Loucy (cell line): ENCODE results near the gene RALGAPA1.
A peak's percentile ranks its signal among the peaks of the same experiment; 100 is the strongest.
"Not testable (repeated sequence)": the region's sequence is repeated elsewhere in the genome, so short reads cannot be mapped to it uniquely, and the experiment has no call there.

Source experiments
- H2AFZ ChIP-seq: fragments of 200-600 bp; sonication (generic); 2 replicates; pipeline ENCODE4 v1.6.0; 2016; ENCODE audit warnings: antibody characterized with exemption, mild to moderate bottlenecking, low read length, moderate library complexity
- H3F3A ChIP-seq: fragments of 200-600 bp; 2 replicates; pipeline ENCODE4 v1.6.0; 2016; ENCODE audit warnings: antibody characterized with exemption, low read depth, mild to moderate bottlenecking
- H3K27me3 ChIP-seq: fragments of 200-600 bp; sonication (generic); 2 replicates; pipeline ENCODE4 v1.6.1; 2014; ENCODE audit warnings: low read length, mild to moderate bottlenecking; ENCODE audit not compliant: insufficient read depth, poor library complexity, severe bottlenecking
- H3K36me3 ChIP-seq: fragments of 200-600 bp; sonication (generic); 2 replicates; pipeline ENCODE4 v1.6.1; 2016; ENCODE audit warnings: low read length; ENCODE audit not compliant: insufficient read depth
- H3K4me1 ChIP-seq: fragments of 200-600 bp; sonication (generic); 2 replicates; pipeline ENCODE4 v1.5.1; 2014; ENCODE audit warnings: low read length, mild to moderate bottlenecking; ENCODE audit not compliant: insufficient read depth, poor library complexity, severe bottlenecking
- H3K4me2 ChIP-seq: fragments of 200-600 bp; sonication (generic); 2 replicates; pipeline ENCODE4 v1.6.0; 2014; ENCODE audit warnings: antibody characterized with exemption, low read length, low read depth, mild to moderate bottlenecking; ENCODE audit not compliant: poor library complexity, severe bottlenecking
- H3K4me3 ChIP-seq: fragments of 200-600 bp; sonication (generic); 2 replicates; pipeline ENCODE4 v1.5.1; 2014; ENCODE audit warnings: low read length, mild to moderate bottlenecking, mixed read lengths; ENCODE audit not compliant: poor library complexity, severe bottlenecking
- H3K79me2 ChIP-seq: fragments of 200-600 bp; sonication (generic); 2 replicates; pipeline ENCODE4 v1.6.1; 2014; ENCODE audit warnings: low read length; ENCODE audit not compliant: insufficient read depth
- H3K9ac ChIP-seq: fragments of 200-600 bp; sonication (generic); 2 replicates; pipeline ENCODE4 v1.6.0; 2014; ENCODE audit warnings: mild to moderate bottlenecking, low read depth, low read length, moderate library complexity; ENCODE audit not compliant: poor library complexity, severe bottlenecking
- H3K9me2 ChIP-seq: fragments of 200-600 bp; sonication (generic); replicated peaks from 2 replicates; pipeline ENCODE4 v1.6.1; 2016; ENCODE audit warnings: low read depth, low read length, mixed read lengths
- H3K9me3 ChIP-seq: fragments of 200-600 bp; sonication (generic); 2 replicates; pipeline ENCODE4 v1.6.1; 2014; ENCODE audit warnings: mild to moderate bottlenecking, antibody characterized with exemption, low read length, low read depth; ENCODE audit not compliant: insufficient read depth
- H4K20me1 ChIP-seq: fragments of 200-600 bp; sonication (generic); 2 replicates; pipeline ENCODE4 v1.6.0; 2014; ENCODE audit warnings: antibody characterized with exemption, low read length, mild to moderate bottlenecking; ENCODE audit not compliant: insufficient read depth, poor library complexity, severe bottlenecking
- CTCF ChIP-seq: fragments of 200-600 bp; sonication (generic); conservative IDR thresholded peaks from 2 replicates; pipeline ENCODE4 v1.5.1; 2014; ENCODE audit warnings: mild to moderate bottlenecking, antibody characterized with exemption, low read length
- EZH2phosphoT487 ChIP-seq: fragments of 200-600 bp; IDR thresholded peaks from 2 replicates; pipeline ENCODE4 v1.6.1; 2018; ENCODE audit warnings: antibody characterized with exemption, mild to moderate bottlenecking, moderate library complexity, borderline replicate concordance

The RALGAPA1 gene

DNA sequence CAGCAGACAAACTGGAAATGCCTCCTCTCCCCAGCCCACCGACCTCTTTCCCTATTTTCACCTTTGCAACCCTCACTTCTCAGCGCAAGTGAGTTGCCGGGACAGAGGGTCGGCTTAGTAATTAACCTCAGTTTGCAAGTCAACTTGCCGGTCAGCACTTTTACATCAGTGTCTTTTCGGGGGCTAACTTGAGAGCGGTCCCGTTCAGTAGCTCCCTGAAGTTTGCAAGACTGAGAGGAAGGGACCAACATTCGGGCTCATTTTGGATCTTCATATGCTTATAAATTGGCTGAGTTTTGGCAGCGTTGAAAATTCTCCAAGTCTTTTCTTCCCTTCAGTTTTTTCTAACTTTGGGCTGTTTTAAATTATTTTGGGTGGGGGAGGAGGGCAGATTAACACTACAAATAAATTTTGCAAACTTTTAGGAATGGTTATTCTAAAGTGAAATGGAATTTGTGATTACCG lies 17.9 kb upstream of the RALGAPA1 start:
- Histone ChIP-seq H4K20me1 (peaks cover 8% of the 10 kb centered on the region), H3K4me2 (peak overlapping the region; percentile 90), H3K9me2 (no peaks in the 10 kb centered on the region), H3K4me3 (peak overlapping the region; percentile 96), H3K27me3 (no peaks in the 10 kb centered on the region), H3K4me1 (peaks cover 35% of the 10 kb centered on the region), H3F3A (no peaks in the 10 kb centered on the region), H3K9me3 (no peaks in the 10 kb centered on the region), H3K36me3 (0 out of 2 replicates have a peak, but pooled peaks cover 6% of the 10 kb centered on the region), H3K79me2 (peaks cover 38% of the 10 kb centered on the region), H2AFZ (peak overlapping the region; percentile 88), H3K9ac (peak overlapping the region; percentile 90)
- TF ChIP-seq EZH2phosphoT487 (no peak), CTCF (no peak)

- Histone ChIP-seq H3K9me2 (no peaks in the 10 kb centered on the region), H4K20me1 (peaks cover 8% of the 10 kb centered on the region), H2AFZ (peak within 1 kb of the TSS; percentile 88), H3K36me3 (0 out of 2 replicates have a peak, but pooled peaks cover 1% of the 10 kb centered on the region), H3K4me2 (peak within 1 kb of the TSS; percentile 90), H3K9me3 (no peaks in the 10 kb centered on the region), H3K4me1 (peaks cover 33% of the 10 kb centered on the region), H3K4me3 (peak within 1 kb of the TSS; percentile 96), H3K79me2 (peaks cover 36% of the 10 kb centered on the region), H3F3A (no peaks in the 10 kb centered on the region), H3K9ac (peak within 1 kb of the TSS; percentile 90), H3K27me3 (no peaks in the 10 kb centered on the region)
- TF ChIP-seq CTCF (no peak), EZH2phosphoT487 (no peak)
Measured at GRCh38 chr14:35826218-35826951, 17.3 kb upstream of the RALGAPA1 start, which contains the start of gene BRMS1L. TSS of gene BRMS1L (plus strand) at chr14:35826338. CDS start at chr14:35826517, 179 bp downstream.

DNA sequence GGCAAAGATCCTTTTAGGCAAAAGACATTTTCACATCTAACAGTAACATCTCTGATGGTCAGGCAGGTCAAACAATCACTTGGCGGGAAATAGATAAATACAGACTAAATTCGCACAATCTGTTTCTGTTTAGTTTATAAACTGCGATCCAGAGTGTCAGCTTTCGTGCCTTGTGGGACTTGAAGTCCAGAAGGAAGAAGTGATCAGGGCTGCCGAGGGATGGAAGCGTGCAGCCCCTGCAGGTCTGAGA lies 16.8 kb upstream of the RALGAPA1 start:
- peaks cover 32% of the 10 kb centered on the region for H3K4me1 ChIP-seq
- H3K27me3 ChIP-seq = no peaks in the 10 kb centered on the region
- H3K36me3 ChIP-seq = no peaks in the 10 kb centered on the region
- no peak for TF ChIP-seq CTCF
- no peak for TF ChIP-seq EZH2phosphoT487
- H3F3A ChIP-seq = no peaks in the 10 kb centered on the region
- peak overlapping the region; percentile 96 for H3K4me3 ChIP-seq
- H4K20me1 ChIP-seq = peaks cover 8% of the 10 kb centered on the region
- H3K79me2 ChIP-seq = peaks cover 31% of the 10 kb centered on the region
- H3K9me2 ChIP-seq = no peaks in the 10 kb centered on the region
- H3K9ac ChIP-seq = peak overlapping the region; percentile 90
- no peaks in the 10 kb centered on the region for H3K9me3 ChIP-seq
- H3K4me2 ChIP-seq = peak overlapping the region; percentile 69
- H2AFZ ChIP-seq = peak overlapping the region; percentile 59

DNA sequence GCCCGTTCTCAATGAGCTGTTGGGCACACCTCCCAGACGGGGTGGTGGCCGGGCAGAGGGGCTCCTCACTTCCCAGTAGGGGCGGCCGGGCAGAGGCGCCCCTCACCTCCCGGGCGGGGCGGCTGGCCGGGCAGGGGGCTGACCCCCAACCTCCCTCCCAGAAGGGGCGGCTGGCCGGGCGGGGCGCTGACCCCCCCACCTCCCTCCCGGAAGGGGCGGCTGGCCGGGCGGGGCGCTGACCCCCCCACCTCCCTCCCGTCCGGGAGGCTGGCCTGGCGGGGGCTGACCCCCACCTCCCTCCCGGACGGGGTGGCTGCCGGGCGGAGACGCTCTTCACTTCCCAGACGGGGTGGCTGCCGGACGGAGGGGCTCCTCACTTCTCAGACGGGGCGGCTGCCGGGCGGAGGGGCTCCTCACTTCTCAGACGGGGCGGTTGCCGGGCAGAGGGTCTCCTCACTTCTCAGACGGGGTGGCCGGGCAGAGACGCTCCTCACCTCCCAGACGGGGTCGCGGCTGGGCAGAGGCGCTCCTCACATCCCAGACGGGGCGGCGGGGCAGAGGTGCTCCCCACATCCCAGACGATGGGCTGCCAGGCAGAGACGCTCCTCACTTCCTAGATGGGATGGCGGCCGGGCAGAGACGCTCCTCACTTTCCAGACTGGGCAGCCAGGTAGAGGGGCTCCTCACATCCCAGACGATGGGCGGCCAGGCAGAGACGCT lies 15.5 kb upstream of the RALGAPA1 start:
- H3K9me3 ChIP-seq, H3F3A ChIP-seq, H3K9me2 ChIP-seq, H4K20me1 ChIP-seq, H3K9ac ChIP-seq, H2AFZ ChIP-seq, H3K4me2 ChIP-seq, H3K36me3 ChIP-seq, H3K4me3 ChIP-seq, H3K27me3 ChIP-seq: not testable (repeated sequence)
- Histone ChIP-seq H3K4me1 (peaks cover 31% of the 10 kb centered on the region), H3K79me2 (peaks cover 24% of the 10 kb centered on the region)
